Glutamatergic neuron (in vitro differentiated cells): ENCODE measurements around the gene FCMR. TPM values are rescaled to one million over a fixed set of nuclear protein-coding genes. Genes with fewer than 3 reads are reported as not detected.
"Not testable (repeated sequence)": the region's sequence is repeated elsewhere in the genome, so short reads cannot be mapped to it uniquely, and the experiment has no call there.

Experiments
- DNase-seq: peaks from one replicate; pipeline ENCODE4 v3.0.0; 2022
- H3K27ac Mint-ChIP-seq: one replicate; pipeline ENCODE4 v1.8.0; 2020; ENCODE audit warnings: mild to moderate bottlenecking, mixed read lengths, inconsistent platforms; ENCODE audit not compliant: unreplicated experiment
- H3K27me3 Mint-ChIP-seq: one replicate; pipeline ENCODE4 v1.8.0; 2020; ENCODE audit warnings: mild to moderate bottlenecking, moderate library complexity, mixed read lengths, inconsistent platforms; ENCODE audit not compliant: unreplicated experiment
- H3K36me3 Mint-ChIP-seq: one replicate; pipeline ENCODE4 v1.8.0; 2020; ENCODE audit warnings: mild to moderate bottlenecking, mixed read lengths, inconsistent platforms; ENCODE audit not compliant: unreplicated experiment
- H3K4me1 Mint-ChIP-seq: one replicate; pipeline ENCODE4 v1.8.0; 2020; ENCODE audit warnings: mild to moderate bottlenecking, low read depth, mixed read lengths, inconsistent platforms; ENCODE audit not compliant: unreplicated experiment
- H3K4me3 Mint-ChIP-seq: one replicate; pipeline ENCODE4 v1.8.0; 2020; ENCODE audit warnings: mild to moderate bottlenecking, mixed read lengths, inconsistent platforms; ENCODE audit not compliant: unreplicated experiment
- H3K9me3 Mint-ChIP-seq: one replicate; pipeline ENCODE4 v1.8.0; 2020; ENCODE audit warnings: mild to moderate bottlenecking, moderate library complexity, mixed read lengths, inconsistent platforms; ENCODE audit not compliant: unreplicated experiment
- total RNA-seq: library from RNA; stranded (reverse); fragmentation: NEBNext Ultra II Directional; extraction: Animal tissue kit (Norgen Biotek cat#: 25700); gene quantifications from one replicate; pipeline ENCODE4 v1.2.1, GENCODE V29; 2021; ENCODE audit not compliant: unreplicated experiment
- TF ChIP-seq, protein P1 (sequence below): fragments of 200-600 bp; sonication (generic); IDR thresholded peaks from one replicate; pipeline ENCODE4 v1.5.0; 2021; ENCODE audit not compliant: partially characterized antibody, unreplicated experiment

Gene FCMR
- total RNA-seq, 1 donor from 2014 or later = not detected

DNA sequence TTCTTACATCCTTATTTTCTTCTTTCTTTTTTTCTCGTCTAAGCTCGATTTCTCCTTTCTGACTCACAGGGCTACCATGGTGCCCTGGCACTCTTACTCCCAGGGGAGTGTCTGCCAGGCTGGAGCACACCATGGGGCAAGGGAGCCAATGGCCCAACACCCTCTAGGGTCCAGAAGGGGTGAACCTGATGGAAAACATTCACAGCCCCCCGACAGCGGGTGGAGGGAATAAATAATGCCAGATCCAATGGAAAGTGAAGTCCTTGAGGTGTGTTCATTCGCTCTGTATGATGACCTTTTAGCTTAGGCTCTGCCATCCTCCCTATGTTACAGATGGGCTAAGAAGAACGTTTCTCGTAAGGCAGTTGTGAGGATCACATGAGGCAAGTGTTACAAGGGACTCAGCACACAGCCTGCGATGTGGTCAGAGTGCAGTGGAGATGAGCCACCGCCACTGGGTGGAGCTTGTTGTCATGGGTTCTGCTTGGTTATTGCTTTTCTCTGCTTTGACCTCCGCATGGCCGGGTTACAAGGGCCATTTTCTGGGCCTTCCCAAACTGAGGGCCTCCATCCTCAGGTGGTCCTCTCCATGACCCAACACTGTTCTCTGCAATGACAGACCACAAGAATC, 3.5 kb upstream of the FCMR start:
- Mint-ChIP-seq H3K36me3 (no peaks in the 10 kb centered on the region), H3K27me3 (no peaks in the 10 kb centered on the region), H3K4me3 (no peak overlapping the region), H3K4me1 (no peaks in the 10 kb centered on the region), H3K9me3 (no peaks in the 10 kb centered on the region), H3K27ac (no peak overlapping the region)
- TF ChIP-seq, protein P1, sequence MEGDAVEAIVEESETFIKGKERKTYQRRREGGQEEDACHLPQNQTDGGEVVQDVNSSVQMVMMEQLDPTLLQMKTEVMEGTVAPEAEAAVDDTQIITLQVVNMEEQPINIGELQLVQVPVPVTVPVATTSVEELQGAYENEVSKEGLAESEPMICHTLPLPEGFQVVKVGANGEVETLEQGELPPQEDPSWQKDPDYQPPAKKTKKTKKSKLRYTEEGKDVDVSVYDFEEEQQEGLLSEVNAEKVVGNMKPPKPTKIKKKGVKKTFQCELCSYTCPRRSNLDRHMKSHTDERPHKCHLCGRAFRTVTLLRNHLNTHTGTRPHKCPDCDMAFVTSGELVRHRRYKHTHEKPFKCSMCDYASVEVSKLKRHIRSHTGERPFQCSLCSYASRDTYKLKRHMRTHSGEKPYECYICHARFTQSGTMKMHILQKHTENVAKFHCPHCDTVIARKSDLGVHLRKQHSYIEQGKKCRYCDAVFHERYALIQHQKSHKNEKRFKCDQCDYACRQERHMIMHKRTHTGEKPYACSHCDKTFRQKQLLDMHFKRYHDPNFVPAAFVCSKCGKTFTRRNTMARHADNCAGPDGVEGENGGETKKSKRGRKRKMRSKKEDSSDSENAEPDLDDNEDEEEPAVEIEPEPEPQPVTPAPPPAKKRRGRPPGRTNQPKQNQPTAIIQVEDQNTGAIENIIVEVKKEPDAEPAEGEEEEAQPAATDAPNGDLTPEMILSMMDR = no peak
- DNase-seq = peak; percentile 26

DNA sequence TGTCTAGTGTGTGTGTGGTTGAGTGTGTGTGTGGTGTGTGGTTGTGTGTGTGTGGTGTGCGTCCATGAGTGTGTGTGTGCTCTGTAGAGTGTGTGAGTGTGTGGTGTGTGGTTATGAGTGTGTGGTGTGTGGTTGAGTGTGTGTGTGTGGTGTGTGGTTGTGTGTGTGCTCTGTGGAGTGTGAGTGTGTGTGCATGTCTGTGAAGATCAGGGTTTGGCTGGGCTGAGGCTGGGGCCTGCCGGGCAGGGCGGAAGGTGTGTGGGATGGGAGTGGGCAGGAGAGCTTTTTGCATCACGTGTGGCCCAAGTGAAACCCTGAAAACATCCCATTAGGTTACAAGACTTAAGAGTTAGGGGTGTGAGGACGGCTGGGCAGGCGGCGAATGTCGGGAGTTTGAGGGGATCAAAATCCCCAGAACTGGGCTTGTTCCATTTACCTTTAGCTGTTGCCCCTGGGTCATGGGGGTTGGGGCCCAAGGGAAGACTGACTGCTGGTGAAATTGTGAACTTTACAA, 2.9 kb upstream of the FCMR start:
- Mint-ChIP-seq H3K27ac (no peak overlapping the region), H3K36me3 (no peaks in the 10 kb centered on the region), H3K27me3 (no peaks in the 10 kb centered on the region), H3K9me3 (no peaks in the 10 kb centered on the region), H3K4me1 (no peaks in the 10 kb centered on the region), H3K4me3 (no peak overlapping the region)
- TF ChIP-seq, protein P1 = no peak
- DNase-seq = no peak

DNA sequence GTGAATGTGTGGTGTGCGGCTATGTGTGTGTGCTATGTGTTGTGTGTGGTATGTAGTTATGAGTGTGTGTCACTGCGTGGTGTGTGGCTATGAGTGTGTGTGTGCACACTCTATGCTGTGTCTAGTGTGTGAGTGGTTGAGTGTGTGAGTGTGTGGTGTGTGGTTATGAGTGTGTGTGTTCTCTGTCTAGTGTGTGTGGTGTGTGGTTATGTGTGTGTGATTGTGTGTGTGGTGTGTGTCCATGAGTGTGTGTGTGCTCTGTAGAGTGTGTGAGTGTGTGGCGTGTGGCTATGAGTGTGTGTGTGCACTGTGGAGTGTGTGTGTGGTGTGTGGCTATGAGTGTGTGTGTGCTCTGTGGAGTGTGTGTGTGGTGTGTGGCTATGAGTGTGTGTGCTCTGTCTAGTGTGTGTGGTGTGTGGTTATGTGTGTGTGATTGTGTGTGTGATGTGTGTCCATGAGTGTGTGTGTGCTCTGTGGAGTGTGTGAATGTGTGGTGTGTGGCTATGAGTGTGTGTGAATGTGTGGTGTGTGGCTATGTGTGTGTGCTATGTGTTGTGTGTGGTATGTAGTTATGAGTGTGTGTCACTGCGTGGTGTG, 2.3 kb upstream of the FCMR start:
- not testable (repeated sequence) for H3K27me3 Mint-ChIP-seq, DNase-seq, H3K9me3 Mint-ChIP-seq, H3K4me3 Mint-ChIP-seq, H3K27ac Mint-ChIP-seq, H3K4me1 Mint-ChIP-seq, H3K36me3 Mint-ChIP-seq

- no peak overlapping the region for H3K27ac Mint-ChIP-seq
- TF ChIP-seq, protein P1 = no peak
- DNase-seq = no peak
- H3K27me3 Mint-ChIP-seq = no peaks in the 10 kb centered on the region
- no peak overlapping the region for H3K4me3 Mint-ChIP-seq
- no peaks in the 10 kb centered on the region for H3K9me3 Mint-ChIP-seq
- H3K4me1 Mint-ChIP-seq = no peaks in the 10 kb centered on the region
- H3K36me3 Mint-ChIP-seq = no peaks in the 10 kb centered on the region
Observed at GRCh38 chr1:206923009-206923960, 1.5 kb upstream of the FCMR start.

- Mint-ChIP-seq H3K36me3 (no peaks in the 10 kb centered on the region), H3K27me3 (peaks cover 3% of the 10 kb centered on the region), H3K27ac (no peak overlapping the region), H3K9me3 (no peaks in the 10 kb centered on the region), H3K4me1 (no peaks in the 10 kb centered on the region), H3K4me3 (no peak overlapping the region)
- DNase-seq = no peak
- TF ChIP-seq, protein P1 = no peak
Observed at GRCh38 chr1:206922524-206922923, 783 bp upstream of the FCMR start.
